GM21381 (cell line): ENCODE data around the gene EVX2.

Experiments used
- ATAC-seq: cut with Tn5 transposase; IDR thresholded peaks from one replicate; pipeline ENCODE4 v1.9.1; 2021; ENCODE audit warnings: mild to moderate bottlenecking, moderate library complexity; ENCODE audit not compliant: unreplicated experiment

The EVX2 gene

GRCh38 chr2:176107731-176108181 is 24.0 kb upstream of the EVX2 start:
- ATAC-seq, result no peak

- ATAC-seq, result no peak
Measured at GRCh38 chr2:176106581-176107539, 23.1 kb upstream of the EVX2 start, which contains the start of gene HOXD11. Gene HOXD11, plus strand, starts transcription at chr2:176107280. Its CDS starts 76 bp downstream, at chr2:176107356.

GRCh38 chr2:176105730-176106580 is 22.2 kb upstream of the EVX2 start:
- ATAC-seq, result no peak

GRCh38 chr2:176105078-176105729 is 21.4 kb upstream of the EVX2 start:
- ATAC-seq, result no peak

GRCh38 chr2:176104316-176105077 is 20.7 kb upstream of the EVX2 start:
- no peak for ATAC-seq

- no peak for ATAC-seq
Measured at GRCh38 chr2:176103742-176104315, 20.1 kb upstream of the EVX2 start.

GRCh38 chr2:176103194-176103593 is 19.4 kb upstream of the EVX2 start:
- no peak for ATAC-seq

GRCh38 chr2:176102309-176102866 is 18.6 kb upstream of the EVX2 start:
- no peak for ATAC-seq

GRCh38 chr2:176101842-176102241 is 18.1 kb upstream of the EVX2 start:
- no peak for ATAC-seq

GRCh38 chr2:176101216-176101830 is 17.6 kb upstream of the EVX2 start:
- ATAC-seq, result no peak

- no peak for ATAC-seq
Measured at GRCh38 chr2:176100547-176101140, 16.9 kb upstream of the EVX2 start.

GRCh38 chr2:176099728-176100546 is 16.2 kb upstream of the EVX2 start, which contains the start of gene HOXD12:
Gene HOXD12, plus strand, starts transcription at chr2:176099795. Its CDS starts 7 bp downstream, at chr2:176099802.
- ATAC-seq, result no peak

GRCh38 chr2:176099159-176099727 is 15.5 kb upstream of the EVX2 start:
- no peak for ATAC-seq

- no peak for ATAC-seq
Measured at GRCh38 chr2:176098366-176099158, 14.8 kb upstream of the EVX2 start.

- ATAC-seq, result no peak
Measured at GRCh38 chr2:176097820-176098365, 14.1 kb upstream of the EVX2 start.
